SH-SY5Y (cell line): ENCODE data around the gene UNC5C.

Source experiments
- GATA2 ChIP-seq: IDR thresholded peaks from 2 replicates; pipeline ENCODE4 v1.6.1; 2011; ENCODE audit warnings: mild to moderate bottlenecking, low read depth, low read length
- GATA3 ChIP-seq: IDR thresholded peaks from 2 replicates; pipeline ENCODE4 v1.6.1; 2011; ENCODE audit warnings: low read depth, mild to moderate bottlenecking, low read length, moderate library complexity

DNA sequence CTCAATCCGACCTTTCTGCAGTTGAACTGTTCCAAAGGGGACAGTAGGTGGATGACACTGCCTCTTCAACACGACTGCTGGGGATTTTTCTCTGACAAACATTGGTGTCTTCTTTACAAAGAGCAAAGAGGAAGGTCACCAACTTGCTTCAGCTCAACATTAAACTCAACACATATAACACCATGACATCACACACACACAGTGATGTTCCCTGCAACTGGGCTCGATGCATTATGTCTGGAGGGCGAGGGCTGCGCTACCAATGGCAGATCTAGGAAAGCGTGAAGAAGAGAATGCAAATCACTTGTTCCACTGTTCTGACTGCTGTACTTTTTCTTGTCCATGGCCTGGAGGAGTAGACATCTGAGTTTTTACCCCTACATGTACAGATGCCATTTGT is 385.9 kb downstream of the UNC5C start:
- no peak for TF ChIP-seq GATA3
- no peak for TF ChIP-seq GATA2
